ENCODE data around the gene ENDOD1.
"Not testable (repeated sequence)": the region's sequence is repeated elsewhere in the genome, so short reads cannot be mapped to it uniquely, and the experiment has no call there.

ENDOD1 gene

GRCh38 chr11:95100191-95100648 is 10.6 kb downstream of the ENDOD1 start:
- H3K27me3 Mint-ChIP-seq = no peaks in the 10 kb centered on the region
- DNase-seq (ENCODE audit: low spot score in 2 of 2) = no peak

GRCh38 chr11:95100856-95101507 is 11.3 kb downstream of the ENDOD1 start:
- Mint-ChIP-seq H3K27me3 (no peaks in the 10 kb centered on the region), H3K4me3 (no peak overlapping the region), H3K4me1 (peaks cover 33% of the 10 kb centered on the region), H3K36me3 (ENCODE audit: insufficient read depth) (peaks cover 1% of the 10 kb centered on the region), H3K9me3 (no peaks in the 10 kb centered on the region), H3K27ac (ENCODE audit: low read depth) (no peak overlapping the region)
- ATAC-seq (replicated peaks; ENCODE audit: extremely low read depth, poor library complexity, severe bottlenecking) (no peak), DNase-seq (ENCODE audit: low spot score in 2 of 2) (no peak)

More at GRCh38 chr11:95100191-95100648, 10.6 kb downstream of the ENDOD1 start:
- Mint-ChIP-seq H3K4me1 (peaks cover 33% of the 10 kb centered on the region), H3K4me3 (no peak overlapping the region), H3K36me3 (ENCODE audit: insufficient read depth) (peaks cover 1% of the 10 kb centered on the region), H3K9me3 (no peaks in the 10 kb centered on the region), H3K27ac (ENCODE audit: low read depth) (no peak overlapping the region)
- no peak for ATAC-seq (replicated peaks; ENCODE audit: extremely low read depth, poor library complexity, severe bottlenecking)

- no peak for ATAC-seq (replicated peaks; ENCODE audit: extremely low read depth, poor library complexity, severe bottlenecking)
- peaks cover 1% of the 10 kb centered on the region for H3K36me3 Mint-ChIP-seq (ENCODE audit: insufficient read depth)
- DNase-seq (ENCODE audit: low spot score in 2 of 2) = no peak
- H3K4me1 Mint-ChIP-seq = peaks cover 32% of the 10 kb centered on the region
- H3K4me3 Mint-ChIP-seq = no peak overlapping the region
- H3K27me3 Mint-ChIP-seq = no peaks in the 10 kb centered on the region
- no peaks in the 10 kb centered on the region for H3K9me3 Mint-ChIP-seq
- H3K27ac Mint-ChIP-seq (ENCODE audit: low read depth) = no peak overlapping the region
Measured at GRCh38 chr11:95101935-95102334, 12.3 kb downstream of the ENDOD1 start.

GRCh38 chr11:95102733-95103132 is 13.1 kb downstream of the ENDOD1 start:
- no peaks in the 10 kb centered on the region for H3K9me3 Mint-ChIP-seq
- no peak overlapping the region for H3K4me3 Mint-ChIP-seq
- DNase-seq (ENCODE audit: low spot score in 2 of 2) = no peak
- H3K27me3 Mint-ChIP-seq = no peaks in the 10 kb centered on the region
- no peaks in the 10 kb centered on the region for H3K36me3 Mint-ChIP-seq (ENCODE audit: insufficient read depth)
- H3K27ac Mint-ChIP-seq (ENCODE audit: low read depth) = no peak overlapping the region
- peaks cover 24% of the 10 kb centered on the region for H3K4me1 Mint-ChIP-seq
- no peak for ATAC-seq (replicated peaks; ENCODE audit: extremely low read depth, poor library complexity, severe bottlenecking)

GRCh38 chr11:95103701-95104100 is 14.1 kb downstream of the ENDOD1 start:
- no peaks in the 10 kb centered on the region for H3K36me3 Mint-ChIP-seq (ENCODE audit: insufficient read depth)
- no peak overlapping the region for H3K27ac Mint-ChIP-seq (ENCODE audit: low read depth)
- no peaks in the 10 kb centered on the region for H3K9me3 Mint-ChIP-seq
- DNase-seq (ENCODE audit: low spot score in 2 of 2) (no peak), ATAC-seq (replicated peaks; ENCODE audit: extremely low read depth, poor library complexity, severe bottlenecking) (no peak)
- H3K27me3 Mint-ChIP-seq = no peaks in the 10 kb centered on the region
- H3K4me3 Mint-ChIP-seq = no peak overlapping the region
- H3K4me1 Mint-ChIP-seq = peaks cover 20% of the 10 kb centered on the region

GRCh38 chr11:95104121-95104830 is 14.6 kb downstream of the ENDOD1 start:
- Mint-ChIP-seq H3K36me3 (ENCODE audit: insufficient read depth) (no peaks in the 10 kb centered on the region), H3K4me1 (peaks cover 16% of the 10 kb centered on the region)
- DNase-seq (ENCODE audit: low spot score in 2 of 2) = no peak

GRCh38 chr11:95104856-95105255 is 15.2 kb downstream of the ENDOD1 start:
- H3K4me3 Mint-ChIP-seq = no peak overlapping the region
- H3K27ac Mint-ChIP-seq (ENCODE audit: low read depth) = no peak overlapping the region
- ATAC-seq (replicated peaks; ENCODE audit: extremely low read depth, poor library complexity, severe bottlenecking) (no peak), DNase-seq (ENCODE audit: low spot score in 2 of 2) (no peak)
- H3K4me1 Mint-ChIP-seq = peaks cover 16% of the 10 kb centered on the region
- no peaks in the 10 kb centered on the region for H3K36me3 Mint-ChIP-seq (ENCODE audit: insufficient read depth)
- H3K9me3 Mint-ChIP-seq = no peaks in the 10 kb centered on the region
- no peaks in the 10 kb centered on the region for H3K27me3 Mint-ChIP-seq

More at GRCh38 chr11:95104121-95104830, 14.6 kb downstream of the ENDOD1 start:
- Mint-ChIP-seq H3K27me3 (no peaks in the 10 kb centered on the region), H3K9me3 (no peaks in the 10 kb centered on the region), H3K27ac (ENCODE audit: low read depth) (no peak overlapping the region), H3K4me3 (no peak overlapping the region)
- ATAC-seq (replicated peaks; ENCODE audit: extremely low read depth, poor library complexity, severe bottlenecking) = no peak

GRCh38 chr11:95108159-95108611 is 18.5 kb downstream of the ENDOD1 start:
- no peak for ATAC-seq (replicated peaks; ENCODE audit: extremely low read depth, poor library complexity, severe bottlenecking)
- Mint-ChIP-seq H3K9me3 (no peaks in the 10 kb centered on the region), H3K27me3 (no peaks in the 10 kb centered on the region), H3K36me3 (ENCODE audit: insufficient read depth) (no peaks in the 10 kb centered on the region), H3K4me1 (peaks cover 12% of the 10 kb centered on the region), H3K27ac (ENCODE audit: low read depth) (no peak overlapping the region), H3K4me3 (no peak overlapping the region)
- no peak for DNase-seq (ENCODE audit: low spot score in 2 of 2)

- no peaks in the 10 kb centered on the region for H3K27me3 Mint-ChIP-seq
- H3K4me3 Mint-ChIP-seq = no peak overlapping the region
- H3K36me3 Mint-ChIP-seq (ENCODE audit: insufficient read depth) = no peaks in the 10 kb centered on the region
- H3K9me3 Mint-ChIP-seq = no peaks in the 10 kb centered on the region
- no peak overlapping the region for H3K27ac Mint-ChIP-seq (ENCODE audit: low read depth)
- ATAC-seq (replicated peaks; ENCODE audit: extremely low read depth, poor library complexity, severe bottlenecking) (no peak), DNase-seq (ENCODE audit: low spot score in 2 of 2) (no peak)
- peaks cover 12% of the 10 kb centered on the region for H3K4me1 Mint-ChIP-seq
Measured at GRCh38 chr11:95108671-95109551, 19.3 kb downstream of the ENDOD1 start.

GRCh38 chr11:95111471-95111870 is 21.8 kb downstream of the ENDOD1 start:
- not testable (repeated sequence) for H3K27me3 Mint-ChIP-seq; H3K27ac Mint-ChIP-seq (ENCODE audit: low read depth); ATAC-seq (replicated peaks; ENCODE audit: extremely low read depth, poor library complexity, severe bottlenecking); H3K4me3 Mint-ChIP-seq; H3K9me3 Mint-ChIP-seq; DNase-seq (ENCODE audit: low spot score in 2 of 2); H3K36me3 Mint-ChIP-seq (ENCODE audit: insufficient read depth); H3K4me1 Mint-ChIP-seq

GRCh38 chr11:95111923-95112540 is 22.4 kb downstream of the ENDOD1 start:
- H3K36me3 Mint-ChIP-seq (ENCODE audit: insufficient read depth) = no peaks in the 10 kb centered on the region
- no peaks in the 10 kb centered on the region for H3K27me3 Mint-ChIP-seq
- no peak for ATAC-seq (replicated peaks; ENCODE audit: extremely low read depth, poor library complexity, severe bottlenecking)
- H3K4me3 Mint-ChIP-seq = no peak overlapping the region
- no peak for DNase-seq (ENCODE audit: low spot score in 2 of 2)
- no peaks in the 10 kb centered on the region for H3K9me3 Mint-ChIP-seq
- H3K4me1 Mint-ChIP-seq = peaks cover 7% of the 10 kb centered on the region
- no peak overlapping the region for H3K27ac Mint-ChIP-seq (ENCODE audit: low read depth)

- no peak for DNase-seq (ENCODE audit: low spot score in 2 of 2)
- no peak for ATAC-seq (replicated peaks; ENCODE audit: extremely low read depth, poor library complexity, severe bottlenecking)
- no peak overlapping the region for H3K4me3 Mint-ChIP-seq
- no peaks in the 10 kb centered on the region for H3K27me3 Mint-ChIP-seq
- H3K27ac Mint-ChIP-seq (ENCODE audit: low read depth) = no peak overlapping the region
- H3K4me1 Mint-ChIP-seq = peaks cover 26% of the 10 kb centered on the region
- H3K9me3 Mint-ChIP-seq = no peaks in the 10 kb centered on the region
- H3K36me3 Mint-ChIP-seq (ENCODE audit: insufficient read depth) = peaks cover 2% of the 10 kb centered on the region
Measured at GRCh38 chr11:95115597-95115996, 26.0 kb downstream of the ENDOD1 start.

All from central memory CD8-positive, alpha-beta T cell (primary cell).